Measurements from ENCODE around the gene CROCC2. TPM values are rescaled to one million over a fixed set of nuclear protein-coding genes. Genes with fewer than 3 reads are reported as not detected.

Gene CROCC2
- total RNA-seq, 1 experiment from 2014 or later: not detected

- no peak for TF ChIP-seq POLR2A (IDR thresholded peaks at IDR 0.05; ENCODE audit: borderline replicate concordance, extremely low read depth, insufficient read depth, insufficient read length)
- no peak for TF ChIP-seq SIN3A (IDR thresholded peaks at IDR 0.05; ENCODE audit: low read depth)
- no peak for TF ChIP-seq ZFX (IDR thresholded peaks at IDR 0.05)
- TF ChIP-seq, protein P1, sequence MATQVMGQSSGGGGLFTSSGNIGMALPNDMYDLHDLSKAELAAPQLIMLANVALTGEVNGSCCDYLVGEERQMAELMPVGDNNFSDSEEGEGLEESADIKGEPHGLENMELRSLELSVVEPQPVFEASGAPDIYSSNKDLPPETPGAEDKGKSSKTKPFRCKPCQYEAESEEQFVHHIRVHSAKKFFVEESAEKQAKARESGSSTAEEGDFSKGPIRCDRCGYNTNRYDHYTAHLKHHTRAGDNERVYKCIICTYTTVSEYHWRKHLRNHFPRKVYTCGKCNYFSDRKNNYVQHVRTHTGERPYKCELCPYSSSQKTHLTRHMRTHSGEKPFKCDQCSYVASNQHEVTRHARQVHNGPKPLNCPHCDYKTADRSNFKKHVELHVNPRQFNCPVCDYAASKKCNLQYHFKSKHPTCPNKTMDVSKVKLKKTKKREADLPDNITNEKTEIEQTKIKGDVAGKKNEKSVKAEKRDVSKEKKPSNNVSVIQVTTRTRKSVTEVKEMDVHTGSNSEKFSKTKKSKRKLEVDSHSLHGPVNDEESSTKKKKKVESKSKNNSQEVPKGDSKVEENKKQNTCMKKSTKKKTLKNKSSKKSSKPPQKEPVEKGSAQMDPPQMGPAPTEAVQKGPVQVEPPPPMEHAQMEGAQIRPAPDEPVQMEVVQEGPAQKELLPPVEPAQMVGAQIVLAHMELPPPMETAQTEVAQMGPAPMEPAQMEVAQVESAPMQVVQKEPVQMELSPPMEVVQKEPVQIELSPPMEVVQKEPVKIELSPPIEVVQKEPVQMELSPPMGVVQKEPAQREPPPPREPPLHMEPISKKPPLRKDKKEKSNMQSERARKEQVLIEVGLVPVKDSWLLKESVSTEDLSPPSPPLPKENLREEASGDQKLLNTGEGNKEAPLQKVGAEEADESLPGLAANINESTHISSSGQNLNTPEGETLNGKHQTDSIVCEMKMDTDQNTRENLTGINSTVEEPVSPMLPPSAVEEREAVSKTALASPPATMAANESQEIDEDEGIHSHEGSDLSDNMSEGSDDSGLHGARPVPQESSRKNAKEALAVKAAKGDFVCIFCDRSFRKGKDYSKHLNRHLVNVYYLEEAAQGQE (IDR thresholded peaks at IDR 0.05; ENCODE audit: low read depth): no peak
- TF ChIP-seq FOSL1 (IDR thresholded peaks at IDR 0.05; ENCODE audit: low read depth): no peak
- no peak for TF ChIP-seq POLR2AphosphoS5 (IDR thresholded peaks at IDR 0.05; ENCODE audit: low read depth, low read length)
- TF ChIP-seq CBX3 (IDR thresholded peaks at IDR 0.05; ENCODE audit: low read depth): no peak
- Histone ChIP-seq H3K36me3 (ENCODE audit: control insufficient read depth in 1 of 2, insufficient read depth in 2 of 2, low read length in 2 of 2) (no peaks in the 10 kb centered on the region), H3K79me2 (ENCODE audit: insufficient read depth, low read length) (no peaks in the 10 kb centered on the region), H3K9ac (ENCODE audit: low read length) (no peak overlapping the region), H3K4me3 (replicated peaks in 1 of 2; ENCODE audit: low read depth in 1 of 2, low read length in 2 of 2) (no peak overlapping the region), H3K9me2 (ENCODE audit: insufficient read depth) (no peaks in the 10 kb centered on the region), H4K20me1 (ENCODE audit: insufficient read depth) (no peaks in the 10 kb centered on the region), H3K27ac (ENCODE audit: low read depth, low read length) (no peak overlapping the region), H3K4me1 (ENCODE audit: control insufficient read depth in 1 of 2, insufficient read depth in 2 of 2, low read length in 2 of 2) (no peaks in the 10 kb centered on the region), H3K27me3 (ENCODE audit: insufficient read depth, low read length) (no peaks in the 10 kb centered on the region), H3K9me3 (ENCODE audit: control insufficient read depth in 1 of 2, insufficient read depth in 1 of 2, low read depth in 1 of 2, low read length in 2 of 2) (no peaks in the 10 kb centered on the region; a peak in 2 of 4 replicates), H2AFZ (ENCODE audit: low read depth, low read length, poor library complexity, severe bottlenecking) (no peak overlapping the region), H3K4me2 (ENCODE audit: low read length) (no peak overlapping the region)
- DNase-seq (ENCODE audit: low read depth, low spot score) (no peak), ATAC-seq (0 out of 2 replicates have a peak, but pooled peaks have one; percentile 12)
- intact Hi-C loops (cut with micrococcal nuclease): loop anchor here (10.0 kb wide), 1 partner anchor 217 kb away; no protein-coding TSS in a partner anchor
- ChIA-PET CTCF (no interaction called here), RAD21 (ENCODE audit: low non-redundant PET in 1 of 2, low total read pairs in 2 of 2, uncharacterized antibody in 2 of 2, unreplicated experiment in 2 of 2) (no interaction called here), POLR2A (no interaction called here)
- no TSS peak for BruUV-seq (replicated peaks)
Measured at GRCh38 chr2:240857039-240858008, 48.8 kb upstream of the CROCC2 start.
